NB4 (cell line): ENCODE data around the gene MFAP5.

ENCODE experiments used
- CTCF ChIP-seq: IDR thresholded peaks from one replicate; pipeline ENCODE4 v1.5.1; 2012; ENCODE audit warnings: low read depth, low read length
- MAX ChIP-seq: IDR thresholded peaks from 2 replicates; pipeline ENCODE4 v1.6.1; 2011; ENCODE audit warnings: low read depth, low read length
- POLR2A ChIP-seq: IDR thresholded peaks from 2 replicates; pipeline ENCODE4 v1.6.1; 2011; ENCODE audit warnings: mild to moderate bottlenecking; ENCODE audit not compliant: insufficient read length; ENCODE audit errors: extremely low read depth

GRCh38 chr12:8658346-8658745 is 4.3 kb downstream of the MFAP5 start:
- TF ChIP-seq POLR2A (no peak), CTCF (no peak), MAX (no peak)
